Brain pericyte (primary cell): ENCODE measurements around the gene TNIK.
A peak's percentile ranks its signal among the peaks of the same experiment; 100 is the strongest.

Experiments used
- DNase-seq: peaks from one replicate; pipeline ENCODE4 v3.0.0-alpha.2; 2012; ENCODE audit warnings: low read depth, low spot score

The TNIK gene

GRCh38 chr3:171459942-171460724 lies at the start of gene TNIK:
TSS of gene TNIK (minus strand) at chr3:171460405. CDS start at chr3:171460063, 342 bp downstream.
- DNase-seq: peak; percentile 25

- no peak for DNase-seq
Observed at GRCh38 chr3:171508676-171509075, 48.5 kb upstream of the TNIK start.

GRCh38 chr3:171508206-171508605 lies 48.0 kb upstream of the TNIK start:
- no peak for DNase-seq

- DNase-seq: no peak
Observed at GRCh38 chr3:171506743-171507319, 46.6 kb upstream of the TNIK start.

GRCh38 chr3:171505822-171506333 lies 45.7 kb upstream of the TNIK start:
- no peak for DNase-seq

GRCh38 chr3:171504376-171504775 lies 44.2 kb upstream of the TNIK start:
- no peak for DNase-seq

- no peak for DNase-seq
Observed at GRCh38 chr3:171503817-171504216, 43.6 kb upstream of the TNIK start.

- DNase-seq: no peak
Observed at GRCh38 chr3:171498921-171499320, 38.7 kb upstream of the TNIK start.

- no peak for DNase-seq
Observed at GRCh38 chr3:171497468-171497867, 37.3 kb upstream of the TNIK start.

GRCh38 chr3:171495413-171495812 lies 35.2 kb upstream of the TNIK start:
- DNase-seq: no peak

- no peak for DNase-seq
Observed at GRCh38 chr3:171494457-171495109, 34.4 kb upstream of the TNIK start.

- no peak for DNase-seq
Observed at GRCh38 chr3:171491361-171491760, 31.2 kb upstream of the TNIK start.

GRCh38 chr3:171490901-171491300 lies 30.7 kb upstream of the TNIK start:
- no peak for DNase-seq

- no peak for DNase-seq
Observed at GRCh38 chr3:171489348-171489747, 29.1 kb upstream of the TNIK start.

- DNase-seq: no peak
Observed at GRCh38 chr3:171488479-171488878, 28.3 kb upstream of the TNIK start.

GRCh38 chr3:171487382-171487781 lies 27.2 kb upstream of the TNIK start:
- DNase-seq: no peak

- no peak for DNase-seq
Observed at GRCh38 chr3:171485338-171485737, 25.1 kb upstream of the TNIK start.

GRCh38 chr3:171481011-171481410 lies 20.8 kb upstream of the TNIK start:
- no peak for DNase-seq

- no peak for DNase-seq
Observed at GRCh38 chr3:171480526-171480925, 20.3 kb upstream of the TNIK start.

GRCh38 chr3:171476532-171477102 lies 16.4 kb upstream of the TNIK start:
- DNase-seq: no peak

- DNase-seq: no peak
Observed at GRCh38 chr3:171472552-171472951, 12.3 kb upstream of the TNIK start.

GRCh38 chr3:171470714-171471227 lies 10.6 kb upstream of the TNIK start:
- DNase-seq: no peak
